ENCODE data around the gene NFKB1.

NFKB1 gene

GRCh38 chr4:102637391-102637790 is 136.2 kb downstream of the NFKB1 start:
- no peak for DNase-seq

GRCh38 chr4:102638621-102639020 is 137.5 kb downstream of the NFKB1 start:
- no peak for DNase-seq

GRCh38 chr4:102639598-102639997 is 138.4 kb downstream of the NFKB1 start:
- no peak for DNase-seq

GRCh38 chr4:102640669-102641068 is 139.5 kb downstream of the NFKB1 start:
- no peak for DNase-seq

GRCh38 chr4:102641793-102642192 is 140.6 kb downstream of the NFKB1 start:
- DNase-seq = no peak

- DNase-seq = no peak
Measured at GRCh38 chr4:102642631-102643298, 141.6 kb downstream of the NFKB1 start.

GRCh38 chr4:102647117-102647516 is 146.0 kb downstream of the NFKB1 start:
- no peak for DNase-seq

- no peak for DNase-seq
Measured at GRCh38 chr4:102657206-102657605, 156.0 kb downstream of the NFKB1 start.

GRCh38 chr4:102663073-102663472 is 161.9 kb downstream of the NFKB1 start:
- no peak for DNase-seq

- no peak for DNase-seq
Measured at GRCh38 chr4:102665527-102665926, 164.4 kb downstream of the NFKB1 start.

Data from NCI-H2171 (cell line).